Activated naive CD4-positive, alpha-beta T cell (primary cell): ENCODE data around the gene TAF1A.
"Not testable (repeated sequence)": the region's sequence is repeated elsewhere in the genome, so short reads cannot be mapped to it uniquely, and the experiment has no call there.

Experiments
- DNase-seq, 4 experiments: peaks; one replicate each; lab custom pipeline; 2025; lab: John Stamatoyannopoulos, UW

Gene TAF1A

GRCh38 chr1:222589462-222590302 lies at the start of gene TAF1A:
Gene TAF1A, minus strand, starts transcription at chr1:222589933.
- DNase-seq: peak; percentile 49 to 73 (median 61)

DNA sequence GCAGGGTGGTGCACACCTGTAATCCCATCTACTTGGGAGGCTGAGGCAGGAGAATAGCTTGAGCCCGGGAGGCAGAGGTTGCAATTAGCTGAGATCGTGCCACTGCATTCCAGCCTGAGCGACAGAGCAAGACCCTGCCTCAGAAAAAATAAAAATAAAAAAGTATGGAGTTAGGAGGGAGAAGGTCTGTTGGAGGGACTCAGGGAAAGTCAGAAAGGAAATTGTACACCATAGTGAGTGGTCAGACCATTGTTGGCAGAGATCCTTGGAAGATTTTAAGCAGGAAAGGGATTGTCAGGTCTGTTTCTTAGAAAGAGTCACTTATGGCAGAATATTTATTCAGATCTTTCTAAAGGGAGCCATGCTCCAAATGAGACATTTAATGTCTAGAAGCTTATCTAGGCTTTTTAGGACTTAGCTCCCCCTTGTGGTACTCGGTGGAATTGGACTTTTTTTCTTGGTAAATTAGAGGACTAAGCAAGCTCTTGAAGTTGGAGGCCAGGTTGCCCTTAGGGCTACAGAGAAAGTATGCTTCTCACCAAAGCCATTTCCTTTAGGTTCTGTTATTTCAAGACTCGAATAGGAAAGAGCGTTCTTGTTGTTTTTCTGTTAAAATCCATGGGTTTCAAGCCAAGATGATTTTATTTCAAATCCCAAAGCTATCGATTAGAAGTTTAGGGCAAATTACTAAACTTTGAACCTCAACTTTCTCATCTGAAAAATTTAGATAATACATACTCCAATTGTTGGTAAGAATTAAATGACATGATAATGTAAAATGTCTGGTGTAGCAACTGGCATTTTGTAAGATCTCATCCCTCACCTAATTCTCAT lies 44.7 kb upstream of the TAF1A start:
- DNase-seq: peak in 1 of 4 experiments; percentile 49

DNA sequence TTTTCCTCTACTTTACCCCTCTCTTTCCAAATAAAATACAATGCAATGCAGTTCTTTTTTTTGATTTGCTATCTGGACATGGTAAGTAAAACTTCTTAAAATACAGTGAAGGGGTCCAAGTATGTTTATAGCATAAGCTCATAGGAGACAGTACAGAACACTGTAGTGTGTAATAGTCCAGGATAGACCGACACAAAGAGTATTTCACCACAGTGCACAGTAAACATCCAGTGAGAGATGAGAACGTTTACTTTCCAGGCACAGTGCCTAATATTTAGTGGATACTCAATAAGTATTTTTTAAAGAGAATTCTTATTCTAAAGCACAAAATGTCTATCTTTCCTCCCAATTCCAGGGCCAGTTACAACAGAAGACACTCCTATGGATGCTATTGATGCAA lies 43.0 kb upstream of the TAF1A start:
- DNase-seq: no peak

DNA sequence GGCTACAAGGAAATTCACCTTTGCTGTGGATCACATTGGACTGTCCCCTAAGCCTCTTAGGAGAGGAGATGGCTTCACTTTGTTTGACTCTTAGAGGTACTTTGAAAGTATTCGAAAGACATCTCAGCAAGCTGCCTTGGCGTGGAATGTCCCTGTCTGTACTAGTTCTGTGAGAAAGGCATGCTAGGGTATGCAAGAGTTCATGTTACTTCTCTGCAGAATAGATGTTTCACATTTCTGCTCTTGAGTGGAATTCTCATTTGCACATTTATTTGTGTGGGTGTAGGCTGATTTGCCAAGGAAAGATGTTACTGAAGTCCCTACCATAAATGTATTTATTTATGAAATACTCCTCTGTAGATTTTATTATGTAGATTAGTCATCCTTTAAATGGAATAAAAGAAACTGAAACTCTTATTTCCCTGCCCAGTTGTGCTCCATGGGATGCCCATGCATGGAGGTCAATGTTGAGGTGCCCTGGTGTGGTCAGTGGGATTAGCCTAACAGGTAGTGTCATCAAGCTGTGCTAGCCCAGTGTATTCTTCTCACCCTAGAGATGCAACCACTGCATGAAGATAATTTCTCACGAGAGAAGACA lies 42.0 kb upstream of the TAF1A start:
- DNase-seq: no peak

DNA sequence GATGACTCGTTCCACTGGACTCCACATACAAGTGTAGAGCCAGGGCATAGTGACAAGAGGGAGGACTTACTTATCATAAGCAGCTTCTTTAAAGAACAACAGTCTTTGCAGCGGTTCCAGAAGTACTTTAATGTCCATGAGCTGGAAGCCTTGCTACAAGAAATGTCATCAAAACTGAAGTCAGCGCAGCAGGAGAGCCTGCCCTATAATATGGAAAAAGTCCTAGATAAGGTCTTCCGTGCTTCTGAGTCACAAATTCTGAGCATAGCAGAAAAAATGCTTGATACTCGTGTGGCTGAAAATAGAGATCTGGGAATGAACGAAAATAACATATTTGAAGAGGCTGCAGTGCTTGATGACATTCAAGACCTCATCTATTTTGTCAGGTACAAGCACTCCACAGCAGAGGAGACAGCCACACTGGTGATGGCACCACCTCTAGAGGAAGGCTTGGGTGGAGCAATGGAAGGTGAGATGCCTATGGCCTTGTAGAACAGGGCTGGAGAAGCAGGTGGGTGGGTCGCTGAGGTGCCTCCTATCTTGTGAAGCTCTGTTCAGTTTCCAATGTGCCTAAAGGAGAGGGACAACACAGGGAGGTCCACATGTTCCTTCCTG lies 40.3 kb upstream of the TAF1A start:
- no peak for DNase-seq

DNA sequence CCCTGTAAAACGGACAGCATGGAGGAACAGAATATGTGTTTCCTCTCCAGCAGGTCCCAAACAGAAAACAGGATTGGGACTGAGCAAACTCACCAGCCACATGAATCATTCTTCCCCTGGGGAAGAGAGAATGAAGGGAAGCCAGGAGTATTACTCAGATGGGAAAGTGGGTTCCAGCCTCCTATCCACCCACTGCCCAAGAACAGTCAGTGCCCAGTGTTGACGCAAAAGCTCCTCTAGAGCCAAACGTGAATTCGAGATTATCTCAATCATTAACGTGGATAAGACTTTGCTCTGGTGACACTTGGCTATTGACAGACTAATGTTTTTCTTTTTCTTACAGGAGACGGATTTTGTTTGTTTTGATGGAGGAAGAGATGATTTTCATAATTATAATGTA lies 37.5 kb upstream of the TAF1A start:
- DNase-seq: no peak

- DNase-seq: no peak
These were observed 34.5 kb upstream of the TAF1A start for GRCh38 chr1:222624214-222624613.

DNA sequence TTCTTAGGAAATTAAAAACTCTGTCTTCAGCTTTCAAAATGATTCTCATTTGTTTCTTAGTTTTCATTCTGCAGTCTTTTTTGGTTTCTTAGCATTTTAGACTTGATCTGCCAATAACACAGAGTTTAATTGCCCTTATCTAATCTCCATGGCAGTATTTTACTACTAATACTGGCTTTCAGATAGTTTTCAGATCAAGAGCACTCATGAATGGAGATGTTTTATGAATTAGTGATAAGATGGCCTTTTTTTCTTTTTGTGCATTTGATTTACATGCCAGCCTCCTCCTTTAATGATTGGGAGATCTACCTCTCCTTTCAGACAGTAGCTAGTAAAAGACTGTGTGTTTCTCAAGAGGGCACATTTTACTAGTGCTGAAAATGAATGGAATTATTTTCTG lies 33.7 kb upstream of the TAF1A start:
- DNase-seq: no peak

GRCh38 chr1:222622765-222623164 lies 33.0 kb upstream of the TAF1A start:
- DNase-seq: no peak

DNA sequence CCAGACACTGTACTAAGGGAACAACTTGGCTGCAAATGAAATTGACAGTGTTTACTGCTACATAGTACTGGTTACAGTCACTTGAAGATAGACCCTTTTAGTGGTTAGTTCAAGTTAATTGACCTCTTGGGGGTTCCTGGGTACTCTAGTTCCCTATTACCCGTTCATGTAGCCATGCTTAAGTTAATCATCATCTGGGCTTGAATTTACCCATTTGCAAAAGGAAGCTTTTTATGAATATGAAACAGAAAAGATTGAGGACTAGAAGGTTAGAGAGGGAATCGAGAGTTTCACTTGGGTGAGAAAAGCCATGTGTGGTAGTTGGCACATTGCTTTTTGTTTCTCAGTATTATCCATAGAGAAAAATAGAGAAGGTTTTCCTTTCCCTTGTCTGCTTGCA lies 30.8 kb upstream of the TAF1A start:
- no peak for DNase-seq

GRCh38 chr1:222618880-222619596 lies 29.3 kb upstream of the TAF1A start:
- no peak for DNase-seq

- DNase-seq: peak; percentile 51 to 87 (median 72)
These were observed 28.5 kb upstream of the TAF1A start, which contains the start of gene MIA3 for GRCh38 chr1:222618001-222618879. Gene MIA3, plus strand, starts transcription at chr1:222618097. Its CDS starts 14 bp downstream, at chr1:222618111.

DNA sequence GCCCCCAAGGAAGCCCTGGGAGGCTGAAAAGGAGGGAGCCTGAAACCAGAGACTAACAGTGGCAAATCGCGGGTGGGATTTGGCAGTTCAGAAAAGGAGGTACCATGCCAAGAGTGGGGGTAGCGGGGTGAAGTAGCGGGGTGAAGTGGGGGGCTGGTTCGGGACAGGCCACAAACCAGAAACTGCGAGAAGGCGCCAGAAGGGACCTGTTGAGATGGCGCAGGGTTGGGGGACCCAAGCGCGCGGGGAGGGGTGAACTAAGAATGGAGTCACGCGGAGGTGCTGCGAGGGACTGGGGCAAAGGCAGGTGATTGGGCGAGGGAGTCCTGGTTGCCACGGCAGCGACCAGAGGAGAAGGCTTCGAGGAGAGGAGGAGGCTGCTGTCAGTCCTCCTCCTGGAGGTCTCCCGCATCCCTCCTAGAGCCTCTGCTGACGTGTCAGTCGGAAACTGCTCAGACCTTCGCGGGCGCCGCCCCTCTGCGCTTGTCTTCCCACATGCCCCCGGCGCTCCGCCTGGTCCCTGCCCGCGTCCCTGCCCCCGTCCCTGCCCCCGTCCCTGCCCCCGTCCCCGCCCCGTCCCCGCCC lies 27.7 kb upstream of the TAF1A start:
- peak; percentile 59 to 88 (median 76) for DNase-seq

- no peak for DNase-seq
These were observed 26.8 kb upstream of the TAF1A start for GRCh38 chr1:222616525-222616924.

DNA sequence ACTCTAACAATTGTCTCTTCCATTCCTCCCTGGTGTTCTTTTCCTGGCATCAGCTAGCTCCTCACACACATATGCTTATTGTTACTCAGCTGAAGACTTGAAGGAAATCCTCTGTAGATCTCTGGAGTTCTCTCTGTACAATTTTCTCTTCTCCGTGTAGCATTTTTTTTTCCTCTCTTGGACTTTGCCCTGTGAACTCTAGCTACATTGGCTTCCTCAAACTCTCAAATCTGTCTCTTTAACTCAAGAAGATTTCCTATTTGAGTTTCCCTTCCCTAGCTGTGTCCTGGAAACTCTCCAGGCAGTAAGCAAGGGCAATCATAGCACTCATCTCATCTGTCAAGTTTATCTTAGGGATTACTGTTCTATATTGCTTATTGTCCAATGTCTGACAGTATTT lies 23.9 kb upstream of the TAF1A start:
- no peak for DNase-seq

GRCh38 chr1:222610728-222611127 lies 21.0 kb upstream of the TAF1A start:
- DNase-seq: no peak

GRCh38 chr1:222609111-222609510 lies 19.4 kb upstream of the TAF1A start:
- not testable (repeated sequence) for DNase-seq

DNA sequence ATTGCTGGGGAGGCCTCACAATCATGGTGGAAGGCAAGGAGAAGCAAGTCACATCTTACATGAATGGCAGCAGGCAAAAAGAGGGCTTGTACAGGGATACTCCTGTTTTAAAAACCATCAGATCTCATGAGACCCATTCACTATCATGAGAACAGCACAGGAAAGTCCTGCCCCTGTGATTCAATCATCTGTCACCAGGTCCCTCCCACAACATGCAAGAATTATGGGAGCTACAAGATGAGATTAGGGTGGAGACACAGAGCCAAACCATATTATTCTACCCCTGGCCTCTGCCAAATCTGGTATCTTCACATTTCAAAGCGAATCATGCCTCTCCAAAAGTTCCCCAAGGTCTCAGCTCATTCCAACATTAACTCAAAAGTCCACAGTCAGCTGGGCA lies 17.0 kb upstream of the TAF1A start:
- DNase-seq: no peak

GRCh38 chr1:222601257-222601656 lies 11.5 kb upstream of the TAF1A start:
- DNase-seq: no peak

DNA sequence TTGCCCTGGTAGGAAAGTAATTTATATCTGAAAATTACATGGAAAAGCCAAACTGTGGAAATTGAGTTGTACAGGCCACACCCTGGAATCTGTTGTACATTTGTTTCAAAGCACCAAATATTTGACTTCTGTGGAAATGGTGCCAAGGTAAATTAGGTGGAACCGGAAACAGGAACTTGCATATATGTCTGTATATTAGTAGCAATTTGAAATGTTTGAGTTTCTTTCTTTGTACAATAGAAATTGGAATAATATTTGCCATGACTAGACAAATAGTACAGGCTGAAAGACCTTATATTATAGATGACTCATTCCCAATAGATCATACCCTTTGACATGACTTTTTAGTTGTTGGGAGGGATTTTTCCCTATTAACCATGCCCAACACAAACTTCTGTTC lies 10.5 kb upstream of the TAF1A start:
- DNase-seq: no peak
